K562 (cell line): ENCODE measurements around the gene OR10H5.

Source experiments
- KDM4B ChIP-seq, 2 experiments: fragments of 450-650 bp in 1 of 2; sonication (generic) in 1 of 2; IDR thresholded peaks; 2 replicates each; pipeline ENCODE4 v1.6.1; 2016 to 2017; ENCODE audit warnings: borderline replicate concordance in 2 of 2, antibody characterized with exemption in 1 of 2, low read depth in 1 of 2, mild to moderate bottlenecking in 1 of 2
- MIER1 ChIP-seq: fragments of 450-650 bp; IDR thresholded peaks from 2 replicates; pipeline ENCODE4 v1.6.1; 2016; ENCODE audit warnings: antibody characterized with exemption, mild to moderate bottlenecking, low read depth
- MTA2 ChIP-seq: fragments of 450-650 bp; IDR thresholded peaks from 2 replicates; pipeline ENCODE4 v1.6.1; 2016; ENCODE audit warnings: low read depth
- PTBP1 ChIP-seq: fragments of 200-400 bp; formaldehyde crosslinking; IDR thresholded peaks from 2 replicates; pipeline ENCODE4 v1.6.1; 2017; ENCODE audit warnings: low read depth, low read length
- SMAD4 ChIP-seq: fragments of 250-450 bp; sonication (Bioruptor Pico); conservative IDR thresholded peaks from 2 replicates; pipeline ENCODE4 v1.8.0; 2021; ENCODE audit warnings: inconsistent platforms, mild to moderate bottlenecking, moderate library complexity
- ZBTB17 ChIP-seq: fragments of 450-650 bp; formaldehyde crosslinking; IDR thresholded peaks from 2 replicates; pipeline ENCODE4 v1.4.0; 2020; ENCODE audit warnings: mild to moderate bottlenecking
- ZNF217 ChIP-seq: sonication (generic); formaldehyde crosslinking; IDR thresholded peaks from 2 replicates; pipeline ENCODE4 v1.8.0; 2022; ENCODE audit warnings: mild to moderate bottlenecking, missing genetic modification reagents
- TF ChIP-seq, protein P1 (sequence below): IDR thresholded peaks from 2 replicates; pipeline ENCODE4 v1.6.1; 2016; ENCODE audit warnings: missing genetic modification characterization, missing compliant biosample characterization
- TF ChIP-seq, protein P2 (sequence below), 3 experiments: IDR thresholded peaks in 2 of 3; conservative IDR thresholded peaks in 1 of 3; 2 replicates each; pipeline ENCODE4 v1.5.1; 2011 to 2012; ENCODE audit warnings: low read length in 3 of 3, mild to moderate bottlenecking in 3 of 3, control low read depth in 2 of 3, improper control_type of control experiment in 1 of 3, inconsistent platforms in 1 of 3, low read depth in 1 of 3, mixed read lengths in 1 of 3, moderate library complexity in 1 of 3; ENCODE audit not compliant: insufficient read depth in 2 of 3

DNA sequence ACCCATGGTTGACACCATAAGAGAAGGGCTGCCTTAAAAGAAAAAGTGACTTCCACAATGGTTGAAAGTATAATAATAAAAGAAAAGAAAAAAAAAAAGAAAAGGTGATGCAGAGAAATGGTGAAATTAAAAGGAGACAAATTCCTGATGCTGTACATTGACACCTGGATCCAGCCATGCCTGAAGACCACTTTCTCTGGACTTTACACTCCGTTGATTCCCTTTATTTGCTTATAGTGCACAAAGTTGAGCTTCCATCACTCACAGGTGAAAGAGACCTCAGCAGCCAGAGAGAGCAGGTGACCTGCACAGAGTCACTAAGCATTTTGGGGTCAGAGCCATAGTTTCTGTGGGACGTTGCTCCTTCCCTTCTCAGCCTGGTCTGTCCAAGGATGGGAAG, 12.2 kb upstream of the OR10H5 start:
- TF ChIP-seq MIER1 (no peak), ZNF217 (no peak), KDM4B (IDR thresholded peaks at IDR 0.05; ENCODE audit: borderline replicate concordance in 2 of 2, low read depth in 1 of 2) (no peak), ZBTB17 (no peak), SMAD4 (no peak), PTBP1 (no peak), MTA2 (no peak)
- TF ChIP-seq, protein P1, sequence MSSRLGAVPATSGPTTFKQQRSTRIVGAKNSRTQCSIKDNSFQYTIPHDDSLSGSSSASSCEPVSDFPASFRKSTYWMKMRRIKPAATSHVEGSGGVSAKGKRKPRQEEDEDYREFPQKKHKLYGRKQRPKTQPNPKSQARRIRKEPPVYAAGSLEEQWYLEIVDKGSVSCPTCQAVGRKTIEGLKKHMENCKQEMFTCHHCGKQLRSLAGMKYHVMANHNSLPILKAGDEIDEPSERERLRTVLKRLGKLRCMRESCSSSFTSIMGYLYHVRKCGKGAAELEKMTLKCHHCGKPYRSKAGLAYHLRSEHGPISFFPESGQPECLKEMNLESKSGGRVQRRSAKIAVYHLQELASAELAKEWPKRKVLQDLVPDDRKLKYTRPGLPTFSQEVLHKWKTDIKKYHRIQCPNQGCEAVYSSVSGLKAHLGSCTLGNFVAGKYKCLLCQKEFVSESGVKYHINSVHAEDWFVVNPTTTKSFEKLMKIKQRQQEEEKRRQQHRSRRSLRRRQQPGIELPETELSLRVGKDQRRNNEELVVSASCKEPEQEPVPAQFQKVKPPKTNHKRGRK (tag) = no peak
- TF ChIP-seq, protein P2, sequence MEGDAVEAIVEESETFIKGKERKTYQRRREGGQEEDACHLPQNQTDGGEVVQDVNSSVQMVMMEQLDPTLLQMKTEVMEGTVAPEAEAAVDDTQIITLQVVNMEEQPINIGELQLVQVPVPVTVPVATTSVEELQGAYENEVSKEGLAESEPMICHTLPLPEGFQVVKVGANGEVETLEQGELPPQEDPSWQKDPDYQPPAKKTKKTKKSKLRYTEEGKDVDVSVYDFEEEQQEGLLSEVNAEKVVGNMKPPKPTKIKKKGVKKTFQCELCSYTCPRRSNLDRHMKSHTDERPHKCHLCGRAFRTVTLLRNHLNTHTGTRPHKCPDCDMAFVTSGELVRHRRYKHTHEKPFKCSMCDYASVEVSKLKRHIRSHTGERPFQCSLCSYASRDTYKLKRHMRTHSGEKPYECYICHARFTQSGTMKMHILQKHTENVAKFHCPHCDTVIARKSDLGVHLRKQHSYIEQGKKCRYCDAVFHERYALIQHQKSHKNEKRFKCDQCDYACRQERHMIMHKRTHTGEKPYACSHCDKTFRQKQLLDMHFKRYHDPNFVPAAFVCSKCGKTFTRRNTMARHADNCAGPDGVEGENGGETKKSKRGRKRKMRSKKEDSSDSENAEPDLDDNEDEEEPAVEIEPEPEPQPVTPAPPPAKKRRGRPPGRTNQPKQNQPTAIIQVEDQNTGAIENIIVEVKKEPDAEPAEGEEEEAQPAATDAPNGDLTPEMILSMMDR (IDR thresholded peaks at IDR 0.05 in 2 of 3, conservative IDR thresholded peaks at IDR 0.05 in 1 of 3; ENCODE audit: insufficient read depth in 2 of 3, low read depth in 1 of 3, low read length in 3 of 3) = no peak
